ENCODE results near the gene TENT4A.

The TENT4A gene

DNA sequence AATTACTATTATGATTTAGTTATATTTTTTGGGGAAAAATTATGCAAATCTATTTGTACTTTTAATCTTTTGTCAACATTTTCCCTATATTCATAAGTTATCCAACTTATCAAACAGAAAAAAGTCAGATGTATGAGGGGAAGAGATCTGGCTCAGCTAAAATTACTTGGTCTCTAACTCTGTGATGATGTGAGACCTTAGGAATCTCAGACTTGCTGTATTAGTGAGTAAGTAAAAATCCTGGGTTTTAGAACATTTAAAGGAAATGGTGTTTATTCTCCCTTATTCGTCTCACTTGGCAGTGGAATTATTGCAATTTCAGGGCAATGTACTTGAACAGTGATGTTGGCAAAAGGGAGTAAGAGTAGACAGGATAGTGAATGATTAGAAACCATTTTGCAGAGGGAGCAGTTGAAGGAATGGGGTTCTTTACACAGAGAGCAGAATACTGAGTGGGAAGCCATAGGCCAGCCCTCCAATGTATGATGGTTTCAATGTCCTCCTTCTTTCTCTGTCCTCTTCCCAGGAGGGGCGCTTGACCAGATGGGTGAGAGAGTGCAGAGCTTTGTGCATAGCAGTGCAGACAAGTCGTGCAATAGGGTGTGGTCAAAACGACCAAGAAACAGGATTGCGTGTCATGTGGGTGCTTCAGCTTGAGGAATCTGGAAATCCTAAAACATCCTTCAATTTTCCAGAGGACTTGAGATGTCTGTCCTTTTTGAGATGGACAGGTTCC, 91.7 kb downstream of the TENT4A start:
- Histone ChIP-seq H4K5ac (ENCODE audit: low read length) (no peak overlapping the region), H3K4me3 (ENCODE audit: low read length) (no peak overlapping the region), H3K18ac (ENCODE audit: low read length) (no peak overlapping the region), H3K79me2 (ENCODE audit: control insufficient read depth, insufficient read depth, low read length) (no peaks in the 10 kb centered on the region), H3K4me2 (ENCODE audit: low read length) (no peak overlapping the region), H4K8ac (ENCODE audit: low read depth, low read length) (no peak overlapping the region), H2BK5ac (ENCODE audit: low read length) (no peak overlapping the region), H3K23ac (ENCODE audit: low read length) (no peak overlapping the region), H3K36me3 (ENCODE audit: control insufficient read depth, insufficient read depth, low read length) (no peaks in the 10 kb centered on the region), H3K4ac (ENCODE audit: low read depth, low read length) (no peak overlapping the region), H3K27me3 (ENCODE audit: insufficient read depth, low read length, poor library complexity) (no peaks in the 10 kb centered on the region), H2BK15ac (replicated peaks; ENCODE audit: low read depth) (no peak overlapping the region), H3K4me1 (ENCODE audit: control insufficient read depth, low read depth, low read length) (no peaks in the 10 kb centered on the region), H3K9ac (ENCODE audit: low read length) (no peak overlapping the region), H3K27ac (ENCODE audit: low read depth, low read length) (no peak overlapping the region), H3K56ac (ENCODE audit: low read length) (no peak overlapping the region), H2BK120ac (ENCODE audit: low read depth, low read length) (no peak overlapping the region), H2AK5ac (ENCODE audit: low read length) (no peak overlapping the region), H3K79me1 (ENCODE audit: low read length) (no peaks in the 10 kb centered on the region)
- WGBS (ENCODE audit: extremely low coverage, insufficient coverage, low lambda C conversion rate), result no CpG with 5 or more reads among the region's 5 CpGs
- DNase-seq, result peak; percentile 31

DNA sequence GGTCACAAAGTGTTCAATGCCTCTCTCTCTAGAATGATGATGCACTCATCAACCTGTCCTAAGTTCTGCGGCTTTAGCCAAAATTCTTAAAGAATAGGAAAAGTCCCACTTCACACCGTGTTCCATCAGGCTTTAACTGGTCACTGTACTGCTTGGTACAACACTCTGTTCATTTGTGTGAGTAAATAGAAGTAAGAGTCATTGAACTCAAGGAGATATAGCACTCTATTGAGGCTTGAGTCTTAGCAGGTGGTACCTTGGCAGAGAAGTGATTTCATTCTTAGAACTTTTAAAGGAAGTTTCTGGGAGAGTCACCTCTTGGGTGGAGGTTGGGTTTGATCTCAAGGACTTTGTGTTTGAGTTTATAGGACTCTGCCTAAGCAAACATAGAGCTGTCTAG, 92.6 kb downstream of the TENT4A start:
- Histone ChIP-seq H3K79me2 (ENCODE audit: control insufficient read depth, insufficient read depth, low read length) (no peaks in the 10 kb centered on the region), H3K56ac (ENCODE audit: low read length) (no peak overlapping the region), H3K4me2 (ENCODE audit: low read length) (no peak overlapping the region), H4K5ac (ENCODE audit: low read length) (no peak overlapping the region), H3K9ac (ENCODE audit: low read length) (no peak overlapping the region), H3K36me3 (ENCODE audit: control insufficient read depth, insufficient read depth, low read length) (no peaks in the 10 kb centered on the region), H2BK5ac (ENCODE audit: low read length) (no peak overlapping the region), H2BK15ac (replicated peaks; ENCODE audit: low read depth) (no peak overlapping the region), H3K79me1 (ENCODE audit: low read length) (no peaks in the 10 kb centered on the region), H3K18ac (ENCODE audit: low read length) (no peak overlapping the region), H3K4me1 (ENCODE audit: control insufficient read depth, low read depth, low read length) (no peaks in the 10 kb centered on the region), H3K23ac (ENCODE audit: low read length) (no peak overlapping the region), H3K27me3 (ENCODE audit: insufficient read depth, low read length, poor library complexity) (no peaks in the 10 kb centered on the region), H2BK120ac (ENCODE audit: low read depth, low read length) (no peak overlapping the region), H3K4me3 (ENCODE audit: low read length) (no peak overlapping the region), H2AK5ac (ENCODE audit: low read length) (no peak overlapping the region), H4K8ac (ENCODE audit: low read depth, low read length) (no peak overlapping the region), H3K4ac (ENCODE audit: low read depth, low read length) (no peak overlapping the region), H3K27ac (ENCODE audit: low read depth, low read length) (no peak overlapping the region)
- no peak for DNase-seq
- no CpG with 5 or more reads among the region's 2 CpGs for WGBS (ENCODE audit: extremely low coverage, insufficient coverage, low lambda C conversion rate)

All from mesendoderm (in vitro differentiated cells).